ENCODE results near the gene GPD1L.

Gene GPD1L

DNA sequence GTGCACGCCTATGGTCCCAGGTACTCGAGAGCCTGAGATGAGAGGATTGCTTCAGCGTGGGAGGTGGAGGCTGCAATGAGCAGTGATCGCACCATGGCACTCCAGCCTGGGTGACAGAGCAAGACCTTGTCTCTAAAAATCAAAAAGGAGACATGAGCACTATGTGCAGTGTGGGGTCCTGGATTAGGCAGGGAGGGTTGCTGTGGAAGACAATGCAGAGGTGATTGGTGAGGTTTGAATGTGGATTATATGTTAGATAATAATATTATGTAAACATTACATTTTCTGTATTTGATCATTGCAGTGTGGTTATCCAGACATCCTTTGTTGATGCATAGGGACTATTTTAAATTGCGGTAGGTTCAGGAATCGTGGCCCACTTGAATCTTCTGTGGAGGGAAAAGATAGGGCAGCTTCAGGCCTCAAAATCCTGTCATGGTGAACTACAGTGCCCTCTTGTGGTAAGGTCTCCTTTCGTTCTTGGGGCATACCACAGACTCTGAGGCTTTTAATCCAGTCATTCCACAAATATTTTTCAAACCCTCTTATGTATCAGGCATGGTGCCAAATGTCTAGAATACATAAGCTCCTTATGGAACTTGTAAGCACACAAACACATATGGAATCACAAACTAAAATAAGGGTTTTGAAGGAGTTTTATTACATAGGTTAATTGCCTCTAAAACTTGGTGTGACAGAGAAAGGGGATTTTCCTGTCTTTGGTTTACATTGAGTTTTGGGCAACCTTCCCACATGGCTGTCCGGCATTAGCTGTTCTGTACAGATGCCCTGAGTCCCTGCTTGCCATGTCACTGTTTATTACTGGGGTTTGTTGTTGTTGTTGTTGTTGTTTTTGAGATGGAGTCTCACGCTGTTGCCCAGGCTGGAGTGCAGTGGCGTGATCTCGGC is 37.7 kb downstream of the GPD1L start:
- H3K9me3 ChIP-seq (ENCODE audit: insufficient read depth, low read length): no peaks in the 10 kb centered on the region

DNA sequence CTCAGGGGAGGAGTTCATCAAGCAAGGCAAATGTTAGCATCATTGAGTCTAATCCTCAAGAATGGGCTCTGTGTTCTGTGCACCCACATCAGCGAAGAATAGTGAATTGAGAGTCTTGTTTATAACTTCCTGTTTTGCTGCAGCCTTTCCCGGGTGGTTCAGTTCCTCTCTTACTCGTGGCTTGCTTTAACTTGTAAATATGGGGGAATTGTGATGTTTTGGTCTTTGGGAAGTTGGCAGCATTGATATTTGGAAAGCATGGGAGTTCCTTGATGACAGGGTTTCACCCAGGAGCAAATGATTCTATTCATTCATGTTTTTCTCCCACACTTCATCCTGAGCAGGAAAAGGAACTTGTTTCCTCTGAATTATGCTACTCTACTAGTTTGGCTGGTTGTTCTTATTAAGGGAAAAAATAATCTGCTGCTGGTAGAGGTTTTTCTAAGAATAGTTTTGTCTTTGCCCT is 40.4 kb downstream of the GPD1L start:
- no peaks in the 10 kb centered on the region for H3K27me3 ChIP-seq (ENCODE audit: low read depth, low read length)
- H4K20me1 ChIP-seq (ENCODE audit: insufficient read depth, low read length): no peaks in the 10 kb centered on the region
- H3K79me2 ChIP-seq (ENCODE audit: low read length): no peaks in the 10 kb centered on the region
- no peak for TF ChIP-seq EZH2phosphoT487 (IDR thresholded peaks at IDR 0.05; ENCODE audit: low read depth)
- TF ChIP-seq, protein P1, sequence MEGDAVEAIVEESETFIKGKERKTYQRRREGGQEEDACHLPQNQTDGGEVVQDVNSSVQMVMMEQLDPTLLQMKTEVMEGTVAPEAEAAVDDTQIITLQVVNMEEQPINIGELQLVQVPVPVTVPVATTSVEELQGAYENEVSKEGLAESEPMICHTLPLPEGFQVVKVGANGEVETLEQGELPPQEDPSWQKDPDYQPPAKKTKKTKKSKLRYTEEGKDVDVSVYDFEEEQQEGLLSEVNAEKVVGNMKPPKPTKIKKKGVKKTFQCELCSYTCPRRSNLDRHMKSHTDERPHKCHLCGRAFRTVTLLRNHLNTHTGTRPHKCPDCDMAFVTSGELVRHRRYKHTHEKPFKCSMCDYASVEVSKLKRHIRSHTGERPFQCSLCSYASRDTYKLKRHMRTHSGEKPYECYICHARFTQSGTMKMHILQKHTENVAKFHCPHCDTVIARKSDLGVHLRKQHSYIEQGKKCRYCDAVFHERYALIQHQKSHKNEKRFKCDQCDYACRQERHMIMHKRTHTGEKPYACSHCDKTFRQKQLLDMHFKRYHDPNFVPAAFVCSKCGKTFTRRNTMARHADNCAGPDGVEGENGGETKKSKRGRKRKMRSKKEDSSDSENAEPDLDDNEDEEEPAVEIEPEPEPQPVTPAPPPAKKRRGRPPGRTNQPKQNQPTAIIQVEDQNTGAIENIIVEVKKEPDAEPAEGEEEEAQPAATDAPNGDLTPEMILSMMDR (IDR thresholded peaks at IDR 0.05; ENCODE audit: low read depth, low read length): no peak
- no peaks in the 10 kb centered on the region for H3K36me3 ChIP-seq (replicated peaks; ENCODE audit: low read depth, low read length)
- no peak overlapping the region for H3K9ac ChIP-seq (ENCODE audit: low read length)
- H3K4me1 ChIP-seq (ENCODE audit: low read length): peaks cover 18% of the 10 kb centered on the region
- peak overlapping the region; percentile 29 for H3K4me2 ChIP-seq (ENCODE audit: low read length)
- no peak overlapping the region for H2AFZ ChIP-seq (ENCODE audit: low read depth, low read length)
- no peaks in the 10 kb centered on the region for H3K9me3 ChIP-seq (ENCODE audit: insufficient read depth, low read length)
- H3K27ac ChIP-seq (ENCODE audit: low read length): no peak overlapping the region
- H3K4me3 ChIP-seq (ENCODE audit: low read length): no peak overlapping the region

More for the DNA sequence above, 37.7 kb downstream of the GPD1L start:
- Histone ChIP-seq H3K4me2 (ENCODE audit: low read length) (no peak overlapping the region), H3K27me3 (ENCODE audit: low read depth, low read length) (no peaks in the 10 kb centered on the region), H3K36me3 (replicated peaks; ENCODE audit: low read depth, low read length) (no peaks in the 10 kb centered on the region), H4K20me1 (ENCODE audit: insufficient read depth, low read length) (no peaks in the 10 kb centered on the region), H3K79me2 (ENCODE audit: low read length) (no peaks in the 10 kb centered on the region), H3K4me3 (ENCODE audit: low read length) (no peak overlapping the region), H3K4me1 (ENCODE audit: low read length) (peaks cover 23% of the 10 kb centered on the region), H2AFZ (ENCODE audit: low read depth, low read length) (no peak overlapping the region), H3K27ac (ENCODE audit: low read length) (no peak overlapping the region), H3K9ac (ENCODE audit: low read length) (no peak overlapping the region)
- no peak for TF ChIP-seq EZH2phosphoT487 (IDR thresholded peaks at IDR 0.05; ENCODE audit: low read depth)
- TF ChIP-seq, protein P1 (IDR thresholded peaks at IDR 0.05; ENCODE audit: low read depth, low read length): peak; percentile 95

DNA sequence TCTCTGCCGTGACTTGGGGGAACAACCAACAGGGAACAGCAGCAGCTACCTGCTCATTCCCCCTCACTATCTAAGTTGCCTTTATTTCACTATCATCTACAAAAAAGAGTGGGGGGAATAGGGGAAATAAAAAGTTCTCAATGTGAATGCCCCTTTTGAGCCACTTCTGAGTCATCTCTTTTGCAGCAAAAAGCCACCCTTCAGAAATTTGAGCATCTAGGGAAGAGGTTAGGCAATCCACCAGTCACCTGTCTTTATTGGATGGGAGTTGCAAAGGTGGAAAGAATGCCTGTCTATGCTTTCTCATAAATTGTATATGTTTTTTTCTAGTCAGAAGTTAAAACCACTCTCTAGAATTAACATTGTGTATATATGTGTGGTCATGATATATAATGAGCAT is 41.1 kb downstream of the GPD1L start:
- H4K20me1 ChIP-seq (ENCODE audit: insufficient read depth, low read length): no peaks in the 10 kb centered on the region
- H3K27ac ChIP-seq (ENCODE audit: low read length): no peak overlapping the region
- TF ChIP-seq, protein P1 (IDR thresholded peaks at IDR 0.05; ENCODE audit: low read depth, low read length): no peak
- no peak for TF ChIP-seq EZH2phosphoT487 (IDR thresholded peaks at IDR 0.05; ENCODE audit: low read depth)
- no peak overlapping the region for H3K4me3 ChIP-seq (ENCODE audit: low read length)
- H3K9me3 ChIP-seq (ENCODE audit: insufficient read depth, low read length): no peaks in the 10 kb centered on the region
- H2AFZ ChIP-seq (ENCODE audit: low read depth, low read length): no peak overlapping the region
- H3K36me3 ChIP-seq (replicated peaks; ENCODE audit: low read depth, low read length): no peaks in the 10 kb centered on the region
- H3K4me2 ChIP-seq (ENCODE audit: low read length): no peak overlapping the region
- no peak overlapping the region for H3K9ac ChIP-seq (ENCODE audit: low read length)
- no peaks in the 10 kb centered on the region for H3K27me3 ChIP-seq (ENCODE audit: low read depth, low read length)
- no peaks in the 10 kb centered on the region for H3K79me2 ChIP-seq (ENCODE audit: low read length)
- peaks cover 18% of the 10 kb centered on the region for H3K4me1 ChIP-seq (ENCODE audit: low read length)

DNA sequence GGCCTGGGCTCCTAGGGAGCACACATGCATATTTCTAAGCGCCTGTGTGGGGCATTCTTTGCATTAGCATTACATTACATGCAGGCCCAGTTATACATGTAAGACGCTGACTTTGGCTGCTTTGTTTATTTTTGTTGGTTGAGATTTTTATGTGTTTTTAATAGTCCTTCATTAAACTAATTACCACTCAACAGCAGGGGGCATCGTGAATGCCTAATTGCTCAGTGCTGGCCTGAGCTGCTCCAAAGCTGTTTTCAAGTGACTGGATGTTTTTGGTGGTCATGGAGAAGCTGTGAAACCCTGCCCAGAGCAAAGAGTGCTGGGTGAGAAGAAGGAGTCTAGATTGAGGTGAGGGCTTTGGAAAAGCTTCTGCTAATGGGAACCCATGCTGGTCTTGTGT is 41.5 kb downstream of the GPD1L start:
- Histone ChIP-seq H3K4me2 (ENCODE audit: low read length) (no peak overlapping the region), H3K27ac (ENCODE audit: low read length) (no peak overlapping the region), H3K4me3 (ENCODE audit: low read length) (no peak overlapping the region), H3K4me1 (ENCODE audit: low read length) (peaks cover 18% of the 10 kb centered on the region), H3K9me3 (ENCODE audit: insufficient read depth, low read length) (no peaks in the 10 kb centered on the region), H3K79me2 (ENCODE audit: low read length) (no peaks in the 10 kb centered on the region), H3K36me3 (replicated peaks; ENCODE audit: low read depth, low read length) (no peaks in the 10 kb centered on the region), H4K20me1 (ENCODE audit: insufficient read depth, low read length) (no peaks in the 10 kb centered on the region), H3K27me3 (ENCODE audit: low read depth, low read length) (no peaks in the 10 kb centered on the region), H2AFZ (ENCODE audit: low read depth, low read length) (no peak overlapping the region), H3K9ac (ENCODE audit: low read length) (no peak overlapping the region)
- TF ChIP-seq EZH2phosphoT487 (IDR thresholded peaks at IDR 0.05; ENCODE audit: low read depth): no peak
- TF ChIP-seq, protein P1 (IDR thresholded peaks at IDR 0.05; ENCODE audit: low read depth, low read length): peak; percentile 43; the same call in 1 of the 2 replicates

Measured in OCI-LY3 (cell line).